Adrenal gland (tissue), 5 donors: ENCODE data around the gene MPP2.

Source experiments
- CTCF ChIP-seq, 6 experiments: fragments of 450-650 bp in 4 of 6; fragments of 200-600 bp in 2 of 6; sonication (generic) in 1 of 6; IDR thresholded peaks; 1 replicate in 5 of 6; 2 replicates in 1 of 6; pipeline versions ENCODE4 v1.5.1 to v1.8.0; 2016 to 2021; ENCODE audit warnings: antibody characterized with exemption in 6 of 6, mild to moderate bottlenecking in 2 of 6, moderate library complexity in 1 of 6
- POLR2A ChIP-seq, 2 donors: fragments of 450-650 bp; IDR thresholded peaks; one replicate each; pipeline ENCODE4 v1.6.1; 2017; ENCODE audit warnings: antibody characterized with exemption in 2 of 2, mild to moderate bottlenecking in 2 of 2, moderate library complexity in 1 of 2
- donor health status: DM: no; HTN: no; CAD: no.

GRCh38 chr17:43907425-43907981 is at the start of gene MPP2:
- TF ChIP-seq POLR2A (IDR thresholded peaks at IDR 0.05), result no peak
- TF ChIP-seq CTCF (IDR thresholded peaks at IDR 0.05), result peak in 1 of 6 experiments; percentile 29
